Heart left ventricle (tissue), 16 donors: ENCODE data around the gene NHERF1. TPM values are rescaled to one million over a fixed set of nuclear protein-coding genes. Genes with fewer than 3 reads are reported as not detected.

Experiments
- ATAC-seq, 4 donors: fragments of 200-7000 bp; cut with Tn5 transposase; one replicate each; pipeline ENCODE4 v1.9.1; 2020 to 2022; ENCODE audit warnings: moderate library complexity in 4 of 4, mild to moderate bottlenecking in 3 of 4, moderate number of reproducible peaks in 1 of 4
- DNase-seq, 5 donors: peaks; one replicate each; pipeline ENCODE4 v3.0.0-alpha.2; 2020
- H3K27ac ChIP-seq, 12 donors: fragments of 200-600 bp; sonication (generic) in 4 of 12; one replicate each; pipeline versions ENCODE4 v1.5.0 to v1.8.0; 2016 to 2022; ENCODE audit warnings: mild to moderate bottlenecking in 2 of 12
- H3K27me3 ChIP-seq, 9 donors: fragments of 200-600 bp; sonication (generic) in 2 of 9; one replicate each; pipeline versions ENCODE4 v1.5.1 to v1.8.0; 2016 to 2022; ENCODE audit warnings: mild to moderate bottlenecking in 3 of 9
- H3K36me3 ChIP-seq, 9 donors: fragments of 200-600 bp; sonication (generic) in 2 of 9; one replicate each; pipeline versions ENCODE4 v1.5.0 to v1.8.0; 2018 to 2022; ENCODE audit warnings: mild to moderate bottlenecking in 2 of 9
- H3K4me1 ChIP-seq, 12 donors: fragments of 200-600 bp; sonication (generic) in 4 of 12; one replicate each; pipeline versions ENCODE4 v1.5.0 to v1.8.0; 2016 to 2022; ENCODE audit warnings: mild to moderate bottlenecking in 3 of 12
- H3K4me3 ChIP-seq, 12 donors: fragments of 200-600 bp; sonication (generic) in 4 of 12; one replicate each; pipeline versions ENCODE4 v1.5.0 to v1.8.0; 2017 to 2022; ENCODE audit warnings: mild to moderate bottlenecking in 9 of 12, moderate library complexity in 4 of 12
- H3K9me3 ChIP-seq, 12 donors: fragments of 200-600 bp; sonication (generic) in 4 of 12; one replicate each; pipeline versions ENCODE4 v1.5.0 to v1.8.0; 2016 to 2022; ENCODE audit warnings: mild to moderate bottlenecking in 1 of 12
- CTCF ChIP-seq, 12 donors: fragments of 200-600 bp; sonication (generic) in 4 of 12; IDR thresholded peaks; one replicate each; pipeline versions ENCODE4 v1.5.0 to v1.8.0; 2018 to 2022; ENCODE audit warnings: antibody characterized with exemption in 12 of 12, mild to moderate bottlenecking in 5 of 12
- POLR2A ChIP-seq, 2 donors: fragments of 450-650 bp; IDR thresholded peaks; one replicate each; pipeline ENCODE4 v1.6.1; 2017; ENCODE audit warnings: antibody characterized with exemption in 2 of 2, mild to moderate bottlenecking in 2 of 2, moderate library complexity in 2 of 2
- WGBS, 4 donors: extraction: QIAGEN DNeasy Blood & Tissue Kit in 2 of 4; methylation state at CpG; one replicate each; pipeline versions ENCODE4 v1.1.5 to v1.1.7; 2013 to 2018; 5-methylcytosine and 5-hydroxymethylcytosine counted together
- intact Hi-C, 10 donors: fragments of 100-400 bp; cut with DNase I; formaldehyde crosslinking; loops; one replicate each; pipeline versions ENCODE4 v1.11.1 to v1.14.2; 2022
- polyA plus RNA-seq, 2 donors: library from polyadenylated mRNA; stranded (reverse); fragments of 200-250 nt; gene quantifications; one replicate each; pipeline ENCODE4 v1.2.3, GENCODE V29; 2013
- total RNA-seq, 9 donors: library from RNA; depleted of rRNA in 2 of 9; stranded (reverse); fragments of >200 nt in 2 of 9; fragmentation: NEBNext Ultra II Directional in 3 of 9; extraction: Animal tissue kit (Norgen Biotek cat#: 25700) in 3 of 9; gene quantifications; one replicate each; pipeline versions ENCODE4 v1.1.0 to v1.2.4, GENCODE V29; 2016 to 2023
- donor health status: ischemic (EF 13 %, LVEDD 7.1; RV severe dilation, severe dysfunction).
- donor health status: healthy with polysubstance abuse.
- donor health status: DM: no; HTN: yes; CAD: no.
- donor health status: DM: no; HTN: no; CAD: no.
- donor health status: ischemic (EF 25% LVEDD 6.9; RV normal size, moderate dysfunction).
- donor health status: ischemic (EF 25% LVEDD 5.7; RV mildly dilated, moderate dysfunction).
- donor health status: healthy.
- donor health status: DM: yes; HTN: yes; CAD: no.
- donor health status: ischemic (EF 35%, LVEDD 5.7; RV mildly dilated, moderate dysfunction).
- donor health status: nonischemic (EF 11% LVEDD 7.7; RV severe dilation, severe dysfunction).
- donor health status: DM: yes; HTN: yes; CAD: no.
- donor health status: PGD.
- donor health status: ischemic (EF 29% LVEDD 5.4; RV normal size, mild dysfunction).
- donor health status: nonischemic (EF 23%, LVEDD 6.1; RV moderate dilation, normal function).

The NHERF1 gene
- total and polyA plus RNA-seq, 11 donors = 7.5 to 42.2 (median 19.2) TPM

GRCh38 chr17:74786431-74787055 lies 38.1 kb downstream of the NHERF1 start:
- Histone ChIP-seq H3K4me1 (peaks cover 0 to 21% (median 0%) of the 10 kb centered on the region in 12 donors), H3K36me3 (peaks cover 0 to 44% (median 12%) of the 10 kb centered on the region in 9 donors), H3K4me3 (no peak overlapping the region), H3K27me3 (no peaks in the 10 kb centered on the region), H3K27ac (peak overlapping the region in 1 of 12 donors; percentile 60), H3K9me3 (no peaks in the 10 kb centered on the region)
- WGBS, 4 donors = 88 to 91% (median 90%) methylated on average over 16 of the region's 16 CpGs
- intact Hi-C loops = loop anchor here in 1 of 10 donors (10.0 kb wide), 1 partner anchor 62 kb away; no protein-coding TSS in a partner anchor
- DNase-seq (peak in 1 of 5 donors; percentile 55), ATAC-seq (peak in 3 of 4 donors; percentile 25 to 56 (median 28))
- TF ChIP-seq POLR2A (IDR thresholded peaks at IDR 0.05) (no peak), CTCF (IDR thresholded peaks at IDR 0.05) (no peak)

GRCh38 chr17:74790161-74791058 lies 42.0 kb downstream of the NHERF1 start:
- Histone ChIP-seq H3K27me3 (no peaks in the 10 kb centered on the region), H3K4me1 (peaks cover 0 to 23% (median 0%) of the 10 kb centered on the region in 12 donors), H3K27ac (peak overlapping the region in 1 of 12 donors; percentile 55), H3K36me3 (peaks cover 0 to 57% (median 38%) of the 10 kb centered on the region in 9 donors), H3K9me3 (no peaks in the 10 kb centered on the region), H3K4me3 (no peak overlapping the region)
- WGBS, 4 donors = 82 to 89% (median 86%) methylated on average over 20 to 21 of the region's 21 CpGs
- ATAC-seq = no peak
- intact Hi-C loops = loop anchor here (1.0 to 10.0 kb wide), 6 partner anchors 74 to 168 kb away; no protein-coding TSS in a partner anchor
- no peak for DNase-seq
- no peak for TF ChIP-seq POLR2A (IDR thresholded peaks at IDR 0.05)
- TF ChIP-seq CTCF (IDR thresholded peaks at IDR 0.05) = no peak

GRCh38 chr17:74792586-74793105 lies 44.2 kb downstream of the NHERF1 start:
- Histone ChIP-seq H3K4me1 (peaks cover 0 to 23% (median 0%) of the 10 kb centered on the region in 12 donors), H3K9me3 (no peaks in the 10 kb centered on the region), H3K36me3 (peaks cover 0 to 78% (median 50%) of the 10 kb centered on the region in 9 donors), H3K27ac (no peak overlapping the region), H3K4me3 (no peak overlapping the region), H3K27me3 (no peaks in the 10 kb centered on the region)
- WGBS, 4 donors = 93 to 98% (median 96%) methylated on average over 11 to 12 of the region's 12 CpGs
- ATAC-seq = no peak
- intact Hi-C loops = loop anchor here in 5 of 10 donors (2.0 to 10.0 kb wide), 3 partner anchors 162 to 166 kb away; no protein-coding TSS in a partner anchor
- DNase-seq = no peak
- no peak for TF ChIP-seq POLR2A (IDR thresholded peaks at IDR 0.05)

GRCh38 chr17:74795327-74796020 lies 47.0 kb downstream of the NHERF1 start:
- Histone ChIP-seq H3K27me3 (no peaks in the 10 kb centered on the region), H3K4me3 (no peak overlapping the region), H3K36me3 (peaks cover 0 to 83% (median 64%) of the 10 kb centered on the region in 9 donors), H3K27ac (no peak overlapping the region), H3K9me3 (no peaks in the 10 kb centered on the region), H3K4me1 (peaks cover 0 to 12% (median 0%) of the 10 kb centered on the region in 12 donors)
- DNase-seq (no peak), ATAC-seq (no peak)
- TF ChIP-seq CTCF (IDR thresholded peaks at IDR 0.05) = no peak
- no peak for TF ChIP-seq POLR2A (IDR thresholded peaks at IDR 0.05)
- WGBS, 4 donors = 82 to 90% (median 86%) methylated on average over 7 to 18 of the region's 18 CpGs
- intact Hi-C loops = loop anchor here in 2 of 10 donors (1.0 to 10.0 kb wide), 2 partner anchors 40 to 159 kb away; no protein-coding TSS in a partner anchor
